Measurements from ENCODE around the gene ASB18. TPM values are rescaled to one million over a fixed set of nuclear protein-coding genes. Genes with fewer than 3 reads are reported as not detected.

The ASB18 gene
- total RNA-seq, 3 donors from 2014 or later (not counting 1 experiment from before 2014, with no cell fraction given), result not detected

DNA sequence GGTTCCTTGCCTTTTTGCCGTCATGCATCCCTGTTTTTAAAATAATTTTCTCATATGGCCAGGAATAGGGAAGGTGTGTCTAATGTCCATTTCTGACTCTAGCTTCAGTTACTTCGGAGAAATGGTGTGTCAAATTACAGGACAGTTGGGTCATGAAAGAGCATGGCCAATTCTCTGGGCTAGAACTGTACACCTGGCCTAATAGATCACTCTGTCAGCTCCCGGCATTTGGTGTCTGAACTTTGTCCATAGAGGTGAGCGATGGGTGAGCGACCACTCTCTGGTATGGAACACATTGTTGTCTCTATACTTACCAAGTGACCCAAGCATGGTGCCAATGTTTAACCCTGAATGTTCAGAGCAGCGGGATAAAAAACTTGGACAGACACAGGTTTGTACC is 38.3 kb upstream of the ASB18 start:
- H3K36me3 Mint-ChIP-seq, result no peaks in the 10 kb centered on the region
- DNase-seq (no peak), ATAC-seq (no peak)
- H3K36me3 ChIP-seq (ENCODE audit: control insufficient read depth, insufficient read depth, low read length), result no peaks in the 10 kb centered on the region
- H3K27ac ChIP-seq (ENCODE audit: low read length), result no peak overlapping the region
- H3K27me3 Mint-ChIP-seq (ENCODE audit: low read depth in 2 of 2), result peaks cover 6 to 7% of the 10 kb centered on the region in 2 donors
- H3K27ac Mint-ChIP-seq, result no peak overlapping the region
- no peaks in the 10 kb centered on the region for H3K9me3 Mint-ChIP-seq
- 96% methylated on average over 6 of the region's 6 CpGs for WGBS (ENCODE audit: insufficient coverage)
- H3K9me3 ChIP-seq (ENCODE audit: control insufficient read depth, insufficient read depth, low read length), result no peaks in the 10 kb centered on the region
- TF ChIP-seq CTCF (IDR thresholded peaks at IDR 0.05), result no peak
- H3K4me3 ChIP-seq (ENCODE audit: low read length), result no peak overlapping the region
- intact Hi-C loops (cut with micrococcal nuclease), result no loop called here
- H3K4me1 ChIP-seq (ENCODE audit: control insufficient read depth, insufficient read depth, low read length), result no peaks in the 10 kb centered on the region
- no peak overlapping the region for H3K4me3 Mint-ChIP-seq
- H3K27me3 ChIP-seq (ENCODE audit: control insufficient read depth, insufficient read depth, low read length), result no peaks in the 10 kb centered on the region
- no peaks in the 10 kb centered on the region for H3K4me1 Mint-ChIP-seq

DNA sequence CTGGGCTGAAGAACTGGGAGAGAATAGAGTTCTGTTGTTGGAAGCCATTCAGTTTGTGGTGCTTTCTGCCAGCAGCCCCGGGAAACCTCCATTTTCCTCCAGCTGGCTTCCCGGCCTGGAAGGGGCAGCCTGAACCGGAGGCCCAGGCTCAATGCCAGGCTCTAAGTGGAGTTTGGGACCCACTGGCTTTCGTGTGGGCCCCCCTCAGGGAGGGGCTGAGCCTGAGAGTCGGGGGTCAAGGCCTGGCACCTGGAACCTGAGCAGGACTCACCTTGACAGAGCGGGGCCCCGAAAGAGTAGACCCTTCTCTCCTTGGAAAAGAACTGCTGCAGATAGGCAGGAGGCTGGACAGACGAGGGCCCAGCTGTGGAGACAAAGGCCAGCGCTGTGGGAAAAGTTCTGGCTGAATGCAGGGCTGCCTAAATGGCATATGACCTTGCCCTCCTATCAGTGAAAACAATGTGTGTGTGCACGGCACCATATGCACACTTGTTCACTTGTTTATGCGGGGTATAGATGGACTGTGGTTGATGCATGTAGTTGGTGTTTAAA is 34.8 kb upstream of the ASB18 start:
- H3K27ac Mint-ChIP-seq, result no peak overlapping the region
- H3K4me3 ChIP-seq (ENCODE audit: low read length), result no peak overlapping the region
- H3K4me3 Mint-ChIP-seq, result no peak overlapping the region
- DNase-seq (no peak), ATAC-seq (no peak)
- no peaks in the 10 kb centered on the region for H3K4me1 ChIP-seq (ENCODE audit: control insufficient read depth, insufficient read depth, low read length)
- intact Hi-C loops (cut with micrococcal nuclease), result no loop called here
- H3K4me1 Mint-ChIP-seq, result no peaks in the 10 kb centered on the region
- no peaks in the 10 kb centered on the region for H3K36me3 Mint-ChIP-seq
- H3K27me3 ChIP-seq (ENCODE audit: control insufficient read depth, insufficient read depth, low read length), result no peaks in the 10 kb centered on the region
- no peaks in the 10 kb centered on the region for H3K9me3 Mint-ChIP-seq
- H3K27ac ChIP-seq (ENCODE audit: low read length), result no peak overlapping the region
- no peaks in the 10 kb centered on the region for H3K36me3 ChIP-seq (ENCODE audit: control insufficient read depth, insufficient read depth, low read length)
- H3K27me3 Mint-ChIP-seq (ENCODE audit: low read depth in 2 of 2), result peaks cover 2 to 15% of the 10 kb centered on the region in 2 donors
- WGBS (ENCODE audit: insufficient coverage), result 87% methylated on average over 11 of the region's 11 CpGs
- no peaks in the 10 kb centered on the region for H3K9me3 ChIP-seq (ENCODE audit: control insufficient read depth, insufficient read depth, low read length)
- TF ChIP-seq CTCF (IDR thresholded peaks at IDR 0.05), result no peak

DNA sequence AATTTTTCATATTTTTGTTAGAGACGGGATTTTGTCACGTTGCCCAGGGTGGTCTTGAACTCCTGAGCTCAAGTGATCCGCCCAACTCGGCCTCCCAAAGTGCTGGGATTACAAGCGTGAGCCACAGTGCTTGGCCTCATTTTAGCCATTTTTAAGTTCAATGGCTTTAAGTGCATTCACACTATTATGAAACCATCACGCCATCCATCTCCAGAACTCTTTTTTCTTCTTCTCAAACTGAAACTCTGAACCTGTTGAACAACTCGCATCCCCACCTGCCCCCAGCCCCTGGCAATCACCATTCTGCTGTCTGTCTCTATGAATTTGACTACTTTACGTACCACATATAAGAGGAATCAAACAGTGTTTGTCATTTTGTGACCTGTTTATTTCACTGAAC is 31.3 kb upstream of the ASB18 start:
- Mint-ChIP-seq H3K36me3 (no peaks in the 10 kb centered on the region), H3K4me3 (no peak overlapping the region), H3K27ac (no peak overlapping the region), H3K9me3 (no peaks in the 10 kb centered on the region), H3K4me1 (no peaks in the 10 kb centered on the region), H3K27me3 (ENCODE audit: low read depth in 2 of 2) (peaks cover 14 to 19% of the 10 kb centered on the region in 2 donors)
- Histone ChIP-seq H3K36me3 (ENCODE audit: control insufficient read depth, insufficient read depth, low read length) (no peaks in the 10 kb centered on the region), H3K27ac (ENCODE audit: low read length) (no peak overlapping the region), H3K4me1 (ENCODE audit: control insufficient read depth, insufficient read depth, low read length) (no peaks in the 10 kb centered on the region), H3K4me3 (ENCODE audit: low read length) (no peak overlapping the region), H3K27me3 (ENCODE audit: control insufficient read depth, insufficient read depth, low read length) (no peaks in the 10 kb centered on the region), H3K9me3 (ENCODE audit: control insufficient read depth, insufficient read depth, low read length) (no peaks in the 10 kb centered on the region)
- no peak for TF ChIP-seq CTCF (IDR thresholded peaks at IDR 0.05)
- intact Hi-C loops (cut with micrococcal nuclease), result no loop called here
- ATAC-seq (no peak), DNase-seq (no peak)
- WGBS (ENCODE audit: insufficient coverage), result 84% methylated on average over 8 of the region's 8 CpGs

DNA sequence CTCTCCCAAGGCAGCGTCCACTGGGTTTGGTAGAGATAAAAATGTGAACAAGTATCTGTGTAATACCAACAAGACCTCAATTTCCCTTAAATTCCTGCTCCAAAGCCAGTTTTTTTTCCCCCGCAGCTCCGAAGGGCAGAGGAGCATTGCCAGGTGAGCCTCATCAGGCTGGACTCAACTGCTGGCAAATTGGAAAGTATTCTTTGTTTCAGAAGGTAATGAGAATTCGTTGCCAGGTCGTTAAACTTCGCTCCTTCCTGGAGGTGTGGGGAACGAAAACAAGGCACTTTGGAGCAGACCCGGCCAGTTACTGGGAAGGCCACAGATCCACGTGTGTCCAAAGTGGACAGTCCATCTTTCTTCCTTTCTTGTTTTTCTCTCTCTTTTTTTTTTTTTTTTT is 30.4 kb upstream of the ASB18 start:
- Histone ChIP-seq H3K4me1 (ENCODE audit: control insufficient read depth, insufficient read depth, low read length) (no peaks in the 10 kb centered on the region), H3K4me3 (ENCODE audit: low read length) (no peak overlapping the region), H3K27me3 (ENCODE audit: control insufficient read depth, insufficient read depth, low read length) (no peaks in the 10 kb centered on the region), H3K9me3 (ENCODE audit: control insufficient read depth, insufficient read depth, low read length) (no peaks in the 10 kb centered on the region), H3K27ac (ENCODE audit: low read length) (no peak overlapping the region), H3K36me3 (ENCODE audit: control insufficient read depth, insufficient read depth, low read length) (no peaks in the 10 kb centered on the region)
- H3K27me3 Mint-ChIP-seq (ENCODE audit: low read depth in 2 of 2), result peaks cover 14 to 22% of the 10 kb centered on the region in 2 donors
- no peak for ATAC-seq
- 86% methylated on average over 8 of the region's 9 CpGs for WGBS (ENCODE audit: insufficient coverage)
- DNase-seq, result no peak
- H3K36me3 Mint-ChIP-seq, result no peaks in the 10 kb centered on the region
- H3K27ac Mint-ChIP-seq, result no peak overlapping the region
- intact Hi-C loops (cut with micrococcal nuclease), result no loop called here
- H3K9me3 Mint-ChIP-seq, result no peaks in the 10 kb centered on the region
- H3K4me3 Mint-ChIP-seq, result no peak overlapping the region
- no peaks in the 10 kb centered on the region for H3K4me1 Mint-ChIP-seq
- no peak for TF ChIP-seq CTCF (IDR thresholded peaks at IDR 0.05)
